Upper lobe of left lung (tissue), 4 donors: ENCODE data around the gene FGF12.

ENCODE experiments used
- EP300 ChIP-seq, 4 donors: sonication (generic); formaldehyde crosslinking; IDR thresholded peaks; one replicate each; pipeline ENCODE4 v1.5.1; 2017; ENCODE audit warnings: antibody characterized with exemption in 4 of 4, control low read depth in 2 of 4
- POLR2A ChIP-seq, 4 donors: fragments of 450-650 bp; IDR thresholded peaks; one replicate each; pipeline ENCODE4 v1.5.1; 2016 to 2017; ENCODE audit warnings: antibody characterized with exemption in 4 of 4, mild to moderate bottlenecking in 2 of 4
- POLR2AphosphoS5 ChIP-seq, 2 donors: sonication (generic); formaldehyde crosslinking; IDR thresholded peaks; one replicate each; pipeline ENCODE4 v1.5.1; 2017; ENCODE audit warnings: antibody characterized with exemption in 2 of 2
- TF ChIP-seq, protein P1 (sequence below), 6 experiments: fragments of 450-650 bp in 4 of 6; fragments of 200-600 bp in 2 of 6; sonication (generic) in 2 of 6; IDR thresholded peaks; one replicate each; pipeline ENCODE4 v1.5.1; 2016 to 2019; ENCODE audit warnings: antibody characterized with exemption in 6 of 6

GRCh38 chr3:192410684-192410960, 316.7 kb downstream of the FGF12 start:
- TF ChIP-seq POLR2A (IDR thresholded peaks at IDR 0.05) (no peak), EP300 (IDR thresholded peaks at IDR 0.05) (no peak), POLR2AphosphoS5 (IDR thresholded peaks at IDR 0.05) (no peak)
- TF ChIP-seq, protein P1, sequence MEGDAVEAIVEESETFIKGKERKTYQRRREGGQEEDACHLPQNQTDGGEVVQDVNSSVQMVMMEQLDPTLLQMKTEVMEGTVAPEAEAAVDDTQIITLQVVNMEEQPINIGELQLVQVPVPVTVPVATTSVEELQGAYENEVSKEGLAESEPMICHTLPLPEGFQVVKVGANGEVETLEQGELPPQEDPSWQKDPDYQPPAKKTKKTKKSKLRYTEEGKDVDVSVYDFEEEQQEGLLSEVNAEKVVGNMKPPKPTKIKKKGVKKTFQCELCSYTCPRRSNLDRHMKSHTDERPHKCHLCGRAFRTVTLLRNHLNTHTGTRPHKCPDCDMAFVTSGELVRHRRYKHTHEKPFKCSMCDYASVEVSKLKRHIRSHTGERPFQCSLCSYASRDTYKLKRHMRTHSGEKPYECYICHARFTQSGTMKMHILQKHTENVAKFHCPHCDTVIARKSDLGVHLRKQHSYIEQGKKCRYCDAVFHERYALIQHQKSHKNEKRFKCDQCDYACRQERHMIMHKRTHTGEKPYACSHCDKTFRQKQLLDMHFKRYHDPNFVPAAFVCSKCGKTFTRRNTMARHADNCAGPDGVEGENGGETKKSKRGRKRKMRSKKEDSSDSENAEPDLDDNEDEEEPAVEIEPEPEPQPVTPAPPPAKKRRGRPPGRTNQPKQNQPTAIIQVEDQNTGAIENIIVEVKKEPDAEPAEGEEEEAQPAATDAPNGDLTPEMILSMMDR (IDR thresholded peaks at IDR 0.05) = no peak
